GF-D8 (cell line): Measurements from ENCODE around the gene PTTG1IP.
"Not testable (repeated sequence)": the region's sequence is repeated elsewhere in the genome, so short reads cannot be mapped to it uniquely, and the experiment has no call there.

ENCODE experiments used
- DNase-seq: peaks from one replicate; lab custom pipeline; 2025; lab: John Stamatoyannopoulos, UW

PTTG1IP gene

DNA sequence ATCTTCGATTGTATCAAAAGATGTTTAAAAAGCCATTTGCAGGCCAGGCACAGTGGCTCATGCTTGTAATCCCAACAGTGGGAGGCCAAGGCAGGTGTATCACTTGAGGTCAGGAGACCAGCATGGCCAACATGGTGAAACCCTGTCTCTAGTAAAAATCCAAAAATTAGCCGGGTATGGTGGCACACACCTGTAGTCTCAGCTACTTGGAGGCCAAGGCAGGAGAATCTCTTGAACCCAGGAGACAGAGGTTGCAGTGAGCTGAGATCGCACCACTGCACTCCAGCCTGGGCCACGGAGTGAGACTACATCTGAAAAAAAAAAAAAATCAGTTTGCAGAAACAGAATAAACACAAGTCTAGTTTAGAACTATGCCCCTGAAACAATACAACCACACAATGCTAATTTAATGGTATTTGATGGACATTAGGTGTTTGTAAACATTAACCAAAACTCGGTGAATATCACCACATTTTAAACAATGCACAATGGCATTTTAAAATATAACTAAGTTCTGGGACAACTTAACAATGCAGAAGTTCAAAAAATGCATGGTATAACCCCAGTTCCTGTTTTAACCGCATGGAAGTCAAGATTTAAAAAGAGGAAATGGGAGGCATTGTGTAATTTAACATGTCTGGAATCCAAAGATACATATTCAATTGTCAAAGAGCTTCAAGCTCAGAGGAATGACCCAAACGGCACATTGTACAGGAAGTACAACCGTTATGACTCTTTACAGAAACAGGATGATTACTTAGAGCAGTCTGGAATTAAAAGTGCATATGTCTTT lies 7.1 kb upstream of the PTTG1IP start:
- DNase-seq = peak; percentile 97

- DNase-seq = not testable (repeated sequence)
Measured at GRCh38 chr21:44879238-44879637, 5.7 kb upstream of the PTTG1IP start.

GRCh38 chr21:44878053-44878982 lies 4.8 kb upstream of the PTTG1IP start:
- peak; percentile 62 for DNase-seq

GRCh38 chr21:44876849-44877575 lies 3.5 kb upstream of the PTTG1IP start:
- no peak for DNase-seq

DNA sequence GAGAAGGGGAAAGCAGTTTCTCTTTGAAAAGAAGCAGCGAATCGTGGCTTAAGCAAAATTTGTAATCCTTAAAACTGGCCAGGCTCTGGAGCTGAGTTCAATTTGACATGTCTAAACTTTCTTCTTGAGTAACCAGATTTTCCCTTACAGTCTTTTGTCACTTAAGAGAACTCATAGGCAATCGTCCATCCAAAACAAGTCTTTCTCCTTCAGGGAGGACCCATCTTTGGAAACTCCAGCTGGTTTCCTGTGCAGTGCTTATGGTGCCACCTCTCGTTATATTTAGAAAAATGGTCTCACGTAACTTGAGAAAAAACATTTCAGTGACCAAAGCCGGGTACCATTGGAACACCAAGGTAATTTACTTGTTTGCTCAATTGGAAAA lies 1.8 kb upstream of the PTTG1IP start:
- DNase-seq = peak; percentile 70

DNA sequence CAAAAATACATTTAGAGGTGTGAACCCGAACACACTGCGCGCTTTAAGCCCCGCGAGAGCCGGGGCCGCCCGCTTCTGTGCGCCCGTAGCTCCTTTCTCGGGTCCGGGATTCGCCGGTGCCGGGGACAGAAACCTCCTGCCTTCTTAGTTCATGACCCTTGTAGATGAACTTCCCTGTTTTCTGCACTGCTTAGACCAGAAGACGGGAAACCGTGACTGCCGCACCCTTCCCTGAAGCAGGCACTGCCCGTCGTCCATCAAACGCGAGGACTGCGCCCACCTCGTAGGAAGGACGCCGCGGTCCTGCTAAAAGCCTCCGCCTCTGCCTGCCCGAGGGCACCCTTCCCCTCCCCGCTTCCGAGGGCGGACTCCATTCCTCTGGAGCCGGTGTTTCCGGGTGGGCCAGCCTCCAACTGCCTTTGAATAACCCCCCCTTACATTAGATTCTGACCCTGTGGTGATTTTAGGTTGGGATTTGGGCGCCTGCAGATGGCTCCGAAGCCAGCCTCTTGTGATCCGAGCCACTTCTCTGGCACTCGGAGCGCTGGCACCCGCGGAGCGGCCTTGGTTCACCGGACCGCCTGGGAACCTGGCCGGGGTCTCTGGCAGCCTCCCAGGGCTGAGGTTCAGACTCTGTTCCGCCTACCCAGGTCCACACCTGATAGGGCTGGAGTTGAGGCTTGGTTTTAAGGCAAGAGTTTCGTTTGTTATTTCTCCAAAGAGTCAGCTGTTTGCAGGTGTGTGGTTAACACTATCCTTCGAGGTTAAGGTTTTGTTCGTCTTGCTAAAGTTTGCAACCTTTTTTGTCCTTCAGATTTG lies 1.2 kb upstream of the PTTG1IP start:
- peak; percentile 31 for DNase-seq

DNA sequence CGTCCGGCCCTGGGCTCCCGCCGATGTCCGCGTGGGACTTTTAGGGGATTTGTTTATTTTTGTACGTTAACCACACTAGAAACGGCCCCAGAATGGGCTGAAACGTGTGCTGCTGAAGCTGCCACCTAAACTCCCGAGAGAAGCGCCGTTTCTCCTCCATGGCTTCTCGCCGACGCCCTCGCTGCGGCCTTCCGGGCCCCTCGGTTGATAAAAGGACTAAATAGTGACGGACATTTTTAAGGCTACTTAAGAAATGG lies 678 bp upstream of the PTTG1IP start:
- no peak for DNase-seq

DNA sequence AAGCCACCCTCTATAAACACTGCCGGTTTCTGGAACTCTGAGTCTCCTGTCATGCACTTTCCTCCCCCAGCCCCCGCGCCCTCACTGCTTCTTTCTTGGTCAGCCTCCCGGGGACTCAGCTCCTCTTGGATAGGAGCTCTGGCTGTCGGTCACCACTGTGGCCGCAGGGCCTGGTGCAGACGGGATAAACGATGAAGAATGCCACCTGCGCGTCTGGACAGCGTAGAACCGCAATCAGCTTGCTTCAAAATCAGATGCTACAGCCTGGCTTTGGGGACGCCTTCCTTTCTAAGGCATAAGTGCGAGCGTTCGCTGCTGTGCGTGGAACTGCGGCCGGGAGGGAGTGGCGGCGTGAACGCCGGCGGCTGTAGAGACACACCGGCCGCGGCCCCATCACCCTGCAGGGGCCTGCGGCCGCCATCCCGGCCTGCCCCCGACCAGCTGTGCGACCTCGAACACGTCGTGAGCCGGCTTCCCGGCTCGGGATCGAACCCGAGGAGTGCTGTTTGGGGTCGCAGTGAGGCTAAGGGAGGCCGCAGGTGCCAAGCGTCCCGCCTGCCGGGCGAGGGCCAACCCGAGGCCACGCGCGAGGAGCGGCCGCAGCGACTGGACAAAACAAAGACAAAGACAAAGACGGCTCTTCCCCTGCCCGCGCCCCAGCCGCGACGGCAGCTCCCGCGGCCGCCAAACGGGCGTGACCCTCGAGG lies 688 bp downstream of the PTTG1IP start:
- DNase-seq = no peak

DNA sequence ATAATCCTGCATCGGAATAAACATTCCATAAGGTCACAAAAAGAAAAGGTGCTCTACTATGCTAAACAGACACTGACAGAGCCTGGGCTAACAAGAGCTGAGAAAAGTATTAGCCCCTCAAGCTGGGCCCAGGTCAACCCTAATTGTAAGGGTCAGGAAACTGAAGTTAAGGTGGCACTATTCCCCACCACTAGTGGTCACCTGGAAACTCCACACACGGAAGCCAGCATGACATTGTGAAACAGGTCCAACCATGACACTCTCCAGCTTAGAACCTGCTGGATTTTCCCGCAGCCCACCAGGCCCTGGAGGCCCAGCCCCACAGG lies 1.2 kb downstream of the PTTG1IP start:
- no peak for DNase-seq

GRCh38 chr21:44871576-44872269 lies 1.8 kb downstream of the PTTG1IP start:
- no peak for DNase-seq

GRCh38 chr21:44870748-44871495 lies 2.6 kb downstream of the PTTG1IP start:
- no peak for DNase-seq

DNA sequence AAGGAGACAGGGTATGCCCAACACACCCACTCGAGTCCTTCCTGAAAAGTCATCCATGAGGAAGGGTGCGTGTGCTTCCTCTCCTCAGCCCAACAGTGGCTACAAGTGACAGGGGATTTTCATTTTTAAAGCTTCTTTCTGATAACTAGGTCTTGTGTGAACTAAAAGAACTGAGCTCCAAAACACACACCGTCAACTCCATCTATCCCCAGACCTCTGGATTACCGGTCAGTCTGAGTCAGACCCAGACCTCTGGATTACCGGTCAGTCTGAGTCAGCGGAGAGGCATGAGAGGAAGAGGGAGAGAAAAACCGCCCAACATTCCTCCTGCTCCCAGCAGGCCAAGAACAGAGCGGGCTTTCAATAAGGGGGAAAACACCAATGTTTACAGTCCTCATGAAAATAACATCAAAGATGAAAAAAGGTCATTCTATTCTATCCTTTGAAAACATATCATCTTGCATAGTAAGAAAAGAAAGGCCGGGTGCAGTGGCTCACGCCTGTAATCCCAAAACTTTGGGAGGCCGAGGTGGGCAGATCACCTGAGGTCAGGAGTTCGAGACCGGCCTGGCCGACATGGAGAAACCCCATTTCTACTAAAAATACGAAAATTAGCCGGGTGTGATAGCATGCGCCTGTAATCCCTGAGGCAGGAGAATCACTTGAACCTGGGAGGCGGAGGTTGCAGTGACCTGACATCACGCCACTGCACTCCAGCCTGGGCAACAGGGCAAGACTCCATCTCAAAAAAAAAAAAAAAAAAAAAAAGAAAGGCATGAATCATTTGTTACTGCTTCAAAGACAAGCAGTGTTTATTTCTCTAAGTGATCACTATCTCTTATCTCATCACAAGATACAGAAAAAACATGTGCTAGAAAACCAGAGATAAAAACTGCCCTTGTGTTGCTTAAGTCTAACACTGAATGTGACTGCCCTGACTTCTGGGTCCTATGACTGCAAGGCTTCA lies 3.4 kb downstream of the PTTG1IP start:
- peak; percentile 43 for DNase-seq

GRCh38 chr21:44868707-44869106 lies 4.8 kb downstream of the PTTG1IP start:
- no peak for DNase-seq

DNA sequence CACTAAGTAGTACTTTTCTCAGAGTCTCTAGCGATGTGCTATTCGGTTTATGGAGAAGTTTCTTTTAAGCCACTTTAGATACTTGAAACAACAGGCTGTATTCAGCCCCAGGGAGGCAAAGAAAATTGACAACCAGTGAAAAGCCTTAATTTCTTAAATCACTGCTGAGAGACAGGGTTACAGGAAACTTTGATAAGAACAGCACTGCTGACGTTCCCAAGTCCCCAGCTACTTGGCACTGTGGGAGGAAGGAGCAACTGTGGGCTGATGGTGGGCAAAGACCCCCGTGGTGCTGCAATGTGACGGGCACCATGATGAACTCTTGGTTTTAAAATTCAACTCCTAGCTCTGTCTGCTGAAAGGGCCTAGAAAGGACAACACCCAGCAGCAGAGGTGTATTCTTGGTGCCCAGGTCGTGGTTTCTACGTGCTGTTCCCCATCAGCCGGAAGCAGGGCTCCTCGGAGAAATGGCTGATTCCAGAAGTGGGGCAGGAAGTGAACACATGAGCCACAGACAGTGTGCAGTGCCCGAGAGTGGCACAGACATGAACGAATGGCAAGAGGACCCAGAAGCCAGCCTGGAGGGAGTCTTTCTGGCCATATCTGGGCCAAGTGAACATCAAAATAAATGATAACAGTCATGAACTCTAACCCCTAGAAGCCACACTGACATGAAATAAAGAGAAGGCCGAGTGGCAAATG lies 5.3 kb downstream of the PTTG1IP start:
- DNase-seq = no peak

- no peak for DNase-seq
Measured at GRCh38 chr21:44867464-44867863, 6.0 kb downstream of the PTTG1IP start.

GRCh38 chr21:44866780-44867179 lies 6.7 kb downstream of the PTTG1IP start:
- DNase-seq = no peak

DNA sequence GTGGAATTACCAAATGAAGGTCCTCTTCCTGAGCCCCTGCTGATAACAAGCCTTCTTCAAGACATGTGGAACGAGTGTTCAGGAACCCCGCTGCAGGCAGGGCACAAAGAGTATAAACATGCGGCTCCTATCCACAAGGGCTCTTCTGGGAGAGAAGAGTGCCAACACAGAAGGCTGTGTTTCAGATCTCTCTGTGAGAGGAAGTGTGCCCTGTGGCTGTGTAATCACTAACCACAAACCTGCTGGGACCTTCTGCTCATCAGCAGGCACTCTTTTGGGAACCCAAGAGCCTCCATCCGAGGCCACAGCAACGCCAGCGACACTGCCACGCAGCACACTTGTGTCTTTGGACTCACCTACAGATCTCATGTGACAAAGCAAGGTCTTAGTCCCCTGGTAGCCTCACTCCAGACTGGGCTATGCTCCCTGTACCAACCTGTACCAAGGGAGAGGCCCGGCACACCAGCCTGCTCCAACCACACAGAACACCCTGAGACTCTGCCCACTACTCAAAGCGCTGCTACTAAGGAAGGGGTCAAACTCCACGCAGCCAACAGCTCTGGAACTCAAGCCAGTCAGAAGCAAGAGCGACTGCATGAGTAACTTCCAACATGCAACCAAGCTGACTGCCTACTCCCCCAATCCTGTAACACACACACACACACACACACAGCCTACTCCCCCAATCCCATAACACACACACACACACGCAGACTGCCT lies 7.8 kb downstream of the PTTG1IP start:
- peak; percentile 69 for DNase-seq
